Right lobe of liver (tissue), 6 donors: Measurements from ENCODE around the gene GRIP1. TPM values are rescaled to one million over a fixed set of nuclear protein-coding genes. Genes with fewer than 3 reads are reported as not detected.

Source experiments
- ATAC-seq, 4 donors: fragments of 200-7000 bp; cut with Tn5 transposase; one replicate each; pipeline ENCODE4 v1.9.1; 2020; ENCODE audit warnings: mild to moderate bottlenecking in 4 of 4, moderate library complexity in 4 of 4
- DNase-seq, 3 donors: peaks; one replicate each; pipeline ENCODE4 v3.0.0-alpha.2; 2020
- H3K27ac ChIP-seq, 3 donors: fragments of 200-600 bp; one replicate each; pipeline ENCODE4 v1.8.0; 2022
- H3K27me3 ChIP-seq, 2 donors: fragments of 200-600 bp; one replicate each; pipeline ENCODE4 v1.8.0; 2022
- H3K36me3 ChIP-seq, 4 donors: fragments of 200-600 bp; sonication (generic) in 1 of 4; one replicate each; pipeline versions ENCODE4 v1.5.1 to v1.8.0; 2017 to 2022; ENCODE audit warnings: control low read depth in 1 of 4
- H3K4me1 ChIP-seq, 4 donors: fragments of 200-600 bp; sonication (generic) in 1 of 4; one replicate each; pipeline versions ENCODE4 v1.5.1 to v1.8.0; 2017 to 2022; ENCODE audit warnings: control low read depth in 1 of 4
- H3K4me3 ChIP-seq, 3 donors: fragments of 200-600 bp; one replicate each; pipeline ENCODE4 v1.8.0; 2022
- H3K9me3 ChIP-seq, 4 donors: fragments of 200-600 bp; sonication (generic) in 1 of 4; one replicate each; pipeline versions ENCODE4 v1.5.1 to v1.8.0; 2017 to 2022; ENCODE audit warnings: control low read depth in 1 of 4
- CTCF ChIP-seq, 4 donors: fragments of 200-600 bp in 3 of 4; fragments of 450-650 bp in 1 of 4; IDR thresholded peaks; one replicate each; pipeline versions ENCODE4 v1.5.1 to v1.8.0; 2016 to 2022; ENCODE audit warnings: antibody characterized with exemption in 4 of 4, mild to moderate bottlenecking in 2 of 4
- POLR2A ChIP-seq: fragments of 450-650 bp; IDR thresholded peaks from one replicate; pipeline ENCODE4 v1.6.1; 2017; ENCODE audit warnings: antibody characterized with exemption, mild to moderate bottlenecking
- WGBS: methylation state at CpG from one replicate; pipeline ENCODE4 v1.1.6; 2018; ENCODE audit warnings: low coverage, low lambda C conversion rate; ENCODE audit not compliant: insufficient coverage; ENCODE audit errors: missing lambda C conversion rate; 5-methylcytosine and 5-hydroxymethylcytosine counted together
- intact Hi-C, 2 donors: fragments of 100-400 bp; cut with DNase I; formaldehyde crosslinking; loops; one replicate each; pipeline versions ENCODE4 v1.11.2 to v1.14.1; 2022
- total RNA-seq, 6 experiments: library from RNA; depleted of rRNA in 2 of 6; stranded (reverse); fragments of >200 nt in 2 of 6; fragmentation: NEBNext Ultra II Directional in 3 of 6; extraction: Animal tissue kit (Norgen Biotek cat#: 25700) in 3 of 6; gene quantifications; one replicate each; pipeline versions ENCODE4 v1.1.0 to v1.2.4, GENCODE V29; 2016 to 2023
- donor health status: DM: no; HTN: yes; CAD: no.
- donor health status: DM: no; HTN: no; CAD: no.
- donor health status: DM: no; HTN: no; CAD: no.
- donor health status: DM: no; HTN: yes; CAD: no.
- donor health status: DM: no; HTN: yes; CAD: no.

The GRIP1 gene
- total RNA-seq, 6 experiments from 2014 or later, result 0.22 to 0.78 (median 0.26) TPM; not detected in 3

GRCh38 chr12:66341126-66341525 lies 337.8 kb downstream of the GRIP1 start:
- intact Hi-C loops, result no loop called here
- TF ChIP-seq CTCF (IDR thresholded peaks at IDR 0.05) (no peak), POLR2A (no peak)
- Histone ChIP-seq H3K9me3 (no peaks in the 10 kb centered on the region), H3K27me3 (no peaks in the 10 kb centered on the region), H3K27ac (no peak overlapping the region), H3K4me3 (no peak overlapping the region), H3K36me3 (peaks cover 0 to 3% (median 1%) of the 10 kb centered on the region in 4 donors), H3K4me1 (no peaks in the 10 kb centered on the region)
- WGBS, result 100% methylated on average over 1 of the region's 4 CpGs
- no peak for DNase-seq
- peak in 1 of 4 donors; percentile 42 for ATAC-seq

GRCh38 chr12:66340131-66340530 lies 338.7 kb downstream of the GRIP1 start:
- DNase-seq, result no peak
- TF ChIP-seq CTCF (IDR thresholded peaks at IDR 0.05) (no peak), POLR2A (no peak)
- no peak overlapping the region for H3K27ac ChIP-seq
- peaks cover 0 to 3% (median 1%) of the 10 kb centered on the region in 4 donors for H3K36me3 ChIP-seq
- 87% methylated on average over 2 of the region's 2 CpGs for WGBS
- no peaks in the 10 kb centered on the region for H3K4me1 ChIP-seq
- no peaks in the 10 kb centered on the region for H3K27me3 ChIP-seq
- no peak for ATAC-seq
- H3K9me3 ChIP-seq, result no peaks in the 10 kb centered on the region
- intact Hi-C loops, result no loop called here
- no peak overlapping the region for H3K4me3 ChIP-seq

GRCh38 chr12:66337381-66338010 lies 341.4 kb downstream of the GRIP1 start:
- no peaks in the 10 kb centered on the region for H3K4me1 ChIP-seq
- WGBS, result 95% methylated on average over 2 of the region's 2 CpGs
- H3K4me3 ChIP-seq, result no peak overlapping the region
- intact Hi-C loops, result no loop called here
- ATAC-seq (no peak), DNase-seq (no peak)
- no peaks in the 10 kb centered on the region for H3K27me3 ChIP-seq
- TF ChIP-seq CTCF (IDR thresholded peaks at IDR 0.05), result no peak
- TF ChIP-seq POLR2A, result no peak
- H3K36me3 ChIP-seq, result peaks cover 0 to 3% (median 1%) of the 10 kb centered on the region in 4 donors
- no peak overlapping the region for H3K27ac ChIP-seq
- H3K9me3 ChIP-seq, result no peaks in the 10 kb centered on the region

- 94% methylated on average over 2 of the region's 2 CpGs for WGBS
- Histone ChIP-seq H3K36me3 (peaks cover 0 to 3% (median 1%) of the 10 kb centered on the region in 4 donors), H3K9me3 (no peaks in the 10 kb centered on the region), H3K27ac (no peak overlapping the region), H3K27me3 (no peaks in the 10 kb centered on the region), H3K4me3 (no peak overlapping the region), H3K4me1 (no peaks in the 10 kb centered on the region)
- ATAC-seq (no peak), DNase-seq (no peak)
- intact Hi-C loops, result no loop called here
- no peak for TF ChIP-seq CTCF (IDR thresholded peaks at IDR 0.05)
- no peak for TF ChIP-seq POLR2A
Observed at GRCh38 chr12:66335746-66336145, 343.1 kb downstream of the GRIP1 start.
